ENCODE data around the gene CSMD2. TPM values are rescaled to one million over a fixed set of nuclear protein-coding genes. Genes with fewer than 3 reads are reported as not detected.
"Not testable (repeated sequence)": the region's sequence is repeated elsewhere in the genome, so short reads cannot be mapped to it uniquely, and the experiment has no call there.

CSMD2 gene
- polyA plus RNA-seq = 0.36 TPM
- long read RNA-seq, donor 1 = 0 reads
- long read RNA-seq, donor 2 = 0 reads
- long read RNA-seq, donor 3 = 0 reads
- long read RNA-seq, donor 4 = 0 reads
- long read RNA-seq, donor 5 = 0 reads
- long read RNA-seq, donor 6 = 0 reads
- long read RNA-seq, donor 7 = 0 reads
- long read RNA-seq, donor 8 = 0 reads
- long read RNA-seq, donor 9 = 0 reads
- long read RNA-seq, donor 10 = 0 reads
- long read RNA-seq, donor 11 = 0 reads

GRCh38 chr1:34164771-34165391 is at the start of gene CSMD2:
Gene CSMD2 (minus strand): TSS chr1:34165230. CDS start chr1:34165097, 133 bp downstream.
- peak in 1 of 2 donors; percentile 19 for DNase-seq
- Histone ChIP-seq H3K27me3 (ENCODE audit: control insufficient read depth, insufficient read depth, low read length) (peaks cover 90% of the 10 kb centered on the region), H3K4me3 (ENCODE audit: low read length) (peak within 1 kb of the TSS; percentile 1), H3K36me3 (ENCODE audit: control insufficient read depth, insufficient read depth, low read length) (no peaks in the 10 kb centered on the region), H3K4me1 (ENCODE audit: control insufficient read depth, insufficient read depth, low read length) (no peaks in the 10 kb centered on the region), H3K27ac (ENCODE audit: low read length) (no peak within 1 kb of the TSS), H3K9me3 (ENCODE audit: control insufficient read depth, low read depth, low read length) (peaks cover 2% of the 10 kb centered on the region)
- WGBS (ENCODE audit: insufficient coverage, low lambda C conversion rate) = no CpG with 5 or more reads among the region's 78 CpGs

- no peaks in the 10 kb centered on the region for H3K4me1 ChIP-seq (ENCODE audit: control insufficient read depth, insufficient read depth, low read length)
- no peaks in the 10 kb centered on the region for H3K36me3 ChIP-seq (ENCODE audit: control insufficient read depth, insufficient read depth, low read length)
- WGBS (ENCODE audit: insufficient coverage, low lambda C conversion rate) = no CpG with 5 or more reads among the region's 3 CpGs
- H3K4me3 ChIP-seq (ENCODE audit: low read length) = no peak overlapping the region
- H3K27ac ChIP-seq (ENCODE audit: low read length) = no peak overlapping the region
- peaks cover 3% of the 10 kb centered on the region for H3K27me3 ChIP-seq (ENCODE audit: control insufficient read depth, insufficient read depth, low read length)
- no peaks in the 10 kb centered on the region for H3K9me3 ChIP-seq (ENCODE audit: control insufficient read depth, low read depth, low read length)
- DNase-seq = no peak
Measured at GRCh38 chr1:34213956-34214355, 48.9 kb upstream of the CSMD2 start.

DNA sequence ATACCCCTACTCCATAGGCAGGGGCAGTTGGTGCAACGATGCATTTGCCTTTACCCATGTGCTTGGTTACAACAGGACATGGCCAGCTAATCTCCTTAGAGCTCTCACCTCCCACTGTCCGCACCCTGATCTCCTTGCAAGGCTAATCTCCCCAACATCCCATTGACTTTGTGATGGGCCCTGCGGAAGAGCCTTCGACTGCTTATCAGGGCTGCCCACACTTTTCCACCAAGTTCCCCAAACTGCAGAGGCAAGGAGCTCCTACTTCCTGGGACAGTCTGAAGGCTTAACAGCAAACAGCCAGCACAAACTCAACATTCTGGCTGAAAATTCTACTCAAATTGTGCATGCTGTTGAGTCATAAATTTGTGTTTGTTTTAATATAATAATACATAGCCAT is 47.6 kb upstream of the CSMD2 start:
- Histone ChIP-seq H3K4me3 (ENCODE audit: low read length) (no peak overlapping the region), H3K4me1 (ENCODE audit: control insufficient read depth, insufficient read depth, low read length) (no peaks in the 10 kb centered on the region), H3K9me3 (ENCODE audit: control insufficient read depth, low read depth, low read length) (no peaks in the 10 kb centered on the region), H3K27me3 (ENCODE audit: control insufficient read depth, insufficient read depth, low read length) (no peaks in the 10 kb centered on the region), H3K27ac (ENCODE audit: low read length) (no peak overlapping the region), H3K36me3 (ENCODE audit: control insufficient read depth, insufficient read depth, low read length) (no peaks in the 10 kb centered on the region)
- WGBS (ENCODE audit: insufficient coverage, low lambda C conversion rate) = no CpG with 5 or more reads among the region's 4 CpGs
- no peak for DNase-seq

GRCh38 chr1:34199927-34200326 is 34.9 kb upstream of the CSMD2 start:
- H3K27ac ChIP-seq (ENCODE audit: low read length) = no peak overlapping the region

GRCh38 chr1:34192621-34193020 is 27.6 kb upstream of the CSMD2 start:
- WGBS (ENCODE audit: insufficient coverage, low lambda C conversion rate) = 50% methylated on average over 2 of the region's 3 CpGs
- no peaks in the 10 kb centered on the region for H3K36me3 ChIP-seq (ENCODE audit: control insufficient read depth, insufficient read depth, low read length)
- no peaks in the 10 kb centered on the region for H3K9me3 ChIP-seq (ENCODE audit: control insufficient read depth, low read depth, low read length)
- H3K4me3 ChIP-seq (ENCODE audit: low read length) = no peak overlapping the region
- peaks cover 13% of the 10 kb centered on the region for H3K27me3 ChIP-seq (ENCODE audit: control insufficient read depth, insufficient read depth, low read length)
- H3K4me1 ChIP-seq (ENCODE audit: control insufficient read depth, insufficient read depth, low read length) = no peaks in the 10 kb centered on the region
- no peak for DNase-seq
- H3K27ac ChIP-seq (ENCODE audit: low read length) = no peak overlapping the region

More at GRCh38 chr1:34199927-34200326, 34.9 kb upstream of the CSMD2 start:
- no peaks in the 10 kb centered on the region for H3K4me1 ChIP-seq (ENCODE audit: control insufficient read depth, insufficient read depth, low read length)
- H3K4me3 ChIP-seq (ENCODE audit: low read length) = no peak overlapping the region
- 71% methylated on average over 1 of the region's 1 CpG for WGBS (ENCODE audit: insufficient coverage, low lambda C conversion rate)
- H3K9me3 ChIP-seq (ENCODE audit: control insufficient read depth, low read depth, low read length) = no peaks in the 10 kb centered on the region
- no peaks in the 10 kb centered on the region for H3K27me3 ChIP-seq (ENCODE audit: control insufficient read depth, insufficient read depth, low read length)
- DNase-seq = no peak
- no peaks in the 10 kb centered on the region for H3K36me3 ChIP-seq (ENCODE audit: control insufficient read depth, insufficient read depth, low read length)

GRCh38 chr1:34190692-34191091 is 25.7 kb upstream of the CSMD2 start:
- H3K9me3 ChIP-seq (ENCODE audit: control insufficient read depth, low read depth, low read length) = no peaks in the 10 kb centered on the region
- WGBS (ENCODE audit: insufficient coverage, low lambda C conversion rate) = 60% methylated on average over 1 of the region's 2 CpGs
- no peak overlapping the region for H3K4me3 ChIP-seq (ENCODE audit: low read length)
- no peaks in the 10 kb centered on the region for H3K4me1 ChIP-seq (ENCODE audit: control insufficient read depth, insufficient read depth, low read length)
- peaks cover 13% of the 10 kb centered on the region for H3K27me3 ChIP-seq (ENCODE audit: control insufficient read depth, insufficient read depth, low read length)
- DNase-seq = no peak
- H3K36me3 ChIP-seq (ENCODE audit: control insufficient read depth, insufficient read depth, low read length) = no peaks in the 10 kb centered on the region
- no peak overlapping the region for H3K27ac ChIP-seq (ENCODE audit: low read length)

- no peak overlapping the region for H3K27ac ChIP-seq (ENCODE audit: low read length)
- no peaks in the 10 kb centered on the region for H3K36me3 ChIP-seq (ENCODE audit: control insufficient read depth, insufficient read depth, low read length)
- WGBS (ENCODE audit: insufficient coverage, low lambda C conversion rate) = no CpG with 5 or more reads among the region's 4 CpGs
- no peak overlapping the region for H3K4me3 ChIP-seq (ENCODE audit: low read length)
- no peak for DNase-seq
- no peaks in the 10 kb centered on the region for H3K4me1 ChIP-seq (ENCODE audit: control insufficient read depth, insufficient read depth, low read length)
- H3K9me3 ChIP-seq (ENCODE audit: control insufficient read depth, low read depth, low read length) = no peaks in the 10 kb centered on the region
- peaks cover 17% of the 10 kb centered on the region for H3K27me3 ChIP-seq (ENCODE audit: control insufficient read depth, insufficient read depth, low read length)
Measured at GRCh38 chr1:34188985-34189384, 24.0 kb upstream of the CSMD2 start.

DNA sequence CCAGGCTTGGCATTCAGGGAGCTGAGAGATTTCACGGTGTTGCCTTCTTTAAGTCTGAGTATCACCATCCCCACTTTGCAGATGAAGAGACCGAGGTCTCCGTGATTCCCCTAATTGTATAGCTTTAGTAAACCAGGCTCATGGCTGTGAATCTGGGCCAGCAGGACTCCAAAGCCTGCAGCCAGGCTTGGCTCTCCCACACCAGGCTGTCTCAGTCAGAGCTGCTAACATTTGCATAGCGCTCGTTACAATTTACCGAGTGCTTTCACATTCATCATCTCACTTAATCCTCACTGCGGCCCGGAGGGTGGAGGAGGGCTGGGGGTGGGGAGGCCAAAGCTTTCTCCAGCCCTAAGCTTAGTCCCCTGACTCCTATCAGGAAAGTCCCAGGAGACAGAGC is 23.4 kb upstream of the CSMD2 start:
- H3K9me3 ChIP-seq (ENCODE audit: control insufficient read depth, low read depth, low read length) = no peaks in the 10 kb centered on the region
- no peaks in the 10 kb centered on the region for H3K36me3 ChIP-seq (ENCODE audit: control insufficient read depth, insufficient read depth, low read length)
- H3K27me3 ChIP-seq (ENCODE audit: control insufficient read depth, insufficient read depth, low read length) = peaks cover 17% of the 10 kb centered on the region
- no CpG with 5 or more reads among the region's 8 CpGs for WGBS (ENCODE audit: insufficient coverage, low lambda C conversion rate)
- no peak for DNase-seq
- no peak overlapping the region for H3K27ac ChIP-seq (ENCODE audit: low read length)
- H3K4me3 ChIP-seq (ENCODE audit: low read length) = no peak overlapping the region
- no peaks in the 10 kb centered on the region for H3K4me1 ChIP-seq (ENCODE audit: control insufficient read depth, insufficient read depth, low read length)

- Histone ChIP-seq H3K4me3 (ENCODE audit: low read length) (no peak overlapping the region), H3K36me3 (ENCODE audit: control insufficient read depth, insufficient read depth, low read length) (no peaks in the 10 kb centered on the region), H3K9me3 (ENCODE audit: control insufficient read depth, low read depth, low read length) (no peaks in the 10 kb centered on the region), H3K27ac (ENCODE audit: low read length) (no peak overlapping the region), H3K27me3 (ENCODE audit: control insufficient read depth, insufficient read depth, low read length) (peaks cover 17% of the 10 kb centered on the region), H3K4me1 (ENCODE audit: control insufficient read depth, insufficient read depth, low read length) (no peaks in the 10 kb centered on the region)
- no peak for DNase-seq
- WGBS (ENCODE audit: insufficient coverage, low lambda C conversion rate) = 100% methylated on average over 1 of the region's 12 CpGs
Measured at GRCh38 chr1:34186741-34187494, 21.9 kb upstream of the CSMD2 start.

- not testable (repeated sequence) for H3K27ac ChIP-seq (ENCODE audit: low read length); H3K4me1 ChIP-seq (ENCODE audit: control insufficient read depth, insufficient read depth, low read length); H3K9me3 ChIP-seq (ENCODE audit: control insufficient read depth, low read depth, low read length); DNase-seq; H3K36me3 ChIP-seq (ENCODE audit: control insufficient read depth, insufficient read depth, low read length); H3K4me3 ChIP-seq (ENCODE audit: low read length)
- peaks cover 22% of the 10 kb centered on the region for H3K27me3 ChIP-seq (ENCODE audit: control insufficient read depth, insufficient read depth, low read length)
- WGBS (ENCODE audit: insufficient coverage, low lambda C conversion rate) = no CpG with 5 or more reads among the region's 4 CpGs
Measured at GRCh38 chr1:34183381-34183780, 18.4 kb upstream of the CSMD2 start.
